Measurements from ENCODE around the gene GRK1. TPM values are rescaled to one million over a fixed set of nuclear protein-coding genes. Genes with fewer than 3 reads are reported as not detected.

GRK1 gene
- total and polyA plus RNA-seq, 2 experiments from 2014 or later, result 0.17 TPM; not detected in 1

DNA sequence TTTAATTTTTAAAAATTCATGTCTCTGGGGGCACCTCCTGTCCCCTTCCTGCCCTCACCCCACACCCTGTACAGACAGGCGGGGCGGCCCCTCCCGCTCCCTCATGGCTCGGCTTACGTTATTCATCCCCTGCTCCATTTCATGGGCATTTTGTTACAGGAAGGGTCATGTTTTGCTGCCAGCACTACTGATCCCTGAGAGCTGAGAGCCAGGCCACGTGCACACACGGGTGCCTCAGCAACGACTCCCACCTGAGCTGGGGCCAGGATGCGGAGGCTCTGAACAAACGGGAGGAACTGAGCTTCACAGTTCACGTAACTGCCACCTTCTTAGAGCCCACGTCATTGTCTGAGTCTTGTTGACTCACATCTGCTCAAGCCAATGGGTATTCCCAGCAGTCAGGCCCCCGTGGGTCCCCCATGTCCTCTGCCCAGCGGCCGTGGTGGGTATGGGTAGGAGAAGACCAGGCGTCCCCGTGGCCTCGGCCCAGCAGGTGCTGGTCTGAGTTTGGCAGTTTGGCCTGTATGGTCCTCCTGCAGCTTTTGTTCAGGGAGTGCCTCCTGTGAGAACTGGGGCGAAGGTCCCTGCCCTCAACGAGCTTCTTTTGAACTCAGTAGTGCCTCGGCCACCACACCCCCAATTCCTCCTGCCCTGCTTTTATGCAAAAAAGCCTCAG, 75.6 kb downstream of the GRK1 start:
- Histone ChIP-seq H3K9me2 (replicated peaks; ENCODE audit: insufficient read depth) (no peaks in the 10 kb centered on the region), H4K20me1 (ENCODE audit: insufficient read depth, poor library complexity, severe bottlenecking) (no peaks in the 10 kb centered on the region), H3K27ac (peak overlapping the region; percentile 26), H2AFZ (no peak overlapping the region), H3K79me2 (no peaks in the 10 kb centered on the region), H3K36me3 (replicated peaks; ENCODE audit: insufficient read depth, low read depth) (no peaks in the 10 kb centered on the region), H3K27me3 (no peaks in the 10 kb centered on the region), H3K4me1 (ENCODE audit: insufficient read depth) (peaks cover 15% of the 10 kb centered on the region), H3K9me3 (ENCODE audit: low read depth) (no peaks in the 10 kb centered on the region), H3K4me3 (no peak overlapping the region), H3K4me2 (no peak overlapping the region)
- TF ChIP-seq EZH2 (IDR thresholded peaks at IDR 0.05; ENCODE audit: borderline replicate concordance), result no peak
- TF ChIP-seq, protein P1, sequence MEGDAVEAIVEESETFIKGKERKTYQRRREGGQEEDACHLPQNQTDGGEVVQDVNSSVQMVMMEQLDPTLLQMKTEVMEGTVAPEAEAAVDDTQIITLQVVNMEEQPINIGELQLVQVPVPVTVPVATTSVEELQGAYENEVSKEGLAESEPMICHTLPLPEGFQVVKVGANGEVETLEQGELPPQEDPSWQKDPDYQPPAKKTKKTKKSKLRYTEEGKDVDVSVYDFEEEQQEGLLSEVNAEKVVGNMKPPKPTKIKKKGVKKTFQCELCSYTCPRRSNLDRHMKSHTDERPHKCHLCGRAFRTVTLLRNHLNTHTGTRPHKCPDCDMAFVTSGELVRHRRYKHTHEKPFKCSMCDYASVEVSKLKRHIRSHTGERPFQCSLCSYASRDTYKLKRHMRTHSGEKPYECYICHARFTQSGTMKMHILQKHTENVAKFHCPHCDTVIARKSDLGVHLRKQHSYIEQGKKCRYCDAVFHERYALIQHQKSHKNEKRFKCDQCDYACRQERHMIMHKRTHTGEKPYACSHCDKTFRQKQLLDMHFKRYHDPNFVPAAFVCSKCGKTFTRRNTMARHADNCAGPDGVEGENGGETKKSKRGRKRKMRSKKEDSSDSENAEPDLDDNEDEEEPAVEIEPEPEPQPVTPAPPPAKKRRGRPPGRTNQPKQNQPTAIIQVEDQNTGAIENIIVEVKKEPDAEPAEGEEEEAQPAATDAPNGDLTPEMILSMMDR (IDR thresholded peaks at IDR 0.05; ENCODE audit: poor library complexity), result no peak
- no peak for TF ChIP-seq EZH2phosphoT487 (IDR thresholded peaks at IDR 0.05; ENCODE audit: low read depth, severe bottlenecking, unreplicated experiment)
- no peak for DNase-seq (ENCODE audit: low spot score)
- WGBS (ENCODE audit: low lambda C conversion rate, missing lambda C conversion rate), result 80% methylated on average over 21 of the region's 21 CpGs

DNA sequence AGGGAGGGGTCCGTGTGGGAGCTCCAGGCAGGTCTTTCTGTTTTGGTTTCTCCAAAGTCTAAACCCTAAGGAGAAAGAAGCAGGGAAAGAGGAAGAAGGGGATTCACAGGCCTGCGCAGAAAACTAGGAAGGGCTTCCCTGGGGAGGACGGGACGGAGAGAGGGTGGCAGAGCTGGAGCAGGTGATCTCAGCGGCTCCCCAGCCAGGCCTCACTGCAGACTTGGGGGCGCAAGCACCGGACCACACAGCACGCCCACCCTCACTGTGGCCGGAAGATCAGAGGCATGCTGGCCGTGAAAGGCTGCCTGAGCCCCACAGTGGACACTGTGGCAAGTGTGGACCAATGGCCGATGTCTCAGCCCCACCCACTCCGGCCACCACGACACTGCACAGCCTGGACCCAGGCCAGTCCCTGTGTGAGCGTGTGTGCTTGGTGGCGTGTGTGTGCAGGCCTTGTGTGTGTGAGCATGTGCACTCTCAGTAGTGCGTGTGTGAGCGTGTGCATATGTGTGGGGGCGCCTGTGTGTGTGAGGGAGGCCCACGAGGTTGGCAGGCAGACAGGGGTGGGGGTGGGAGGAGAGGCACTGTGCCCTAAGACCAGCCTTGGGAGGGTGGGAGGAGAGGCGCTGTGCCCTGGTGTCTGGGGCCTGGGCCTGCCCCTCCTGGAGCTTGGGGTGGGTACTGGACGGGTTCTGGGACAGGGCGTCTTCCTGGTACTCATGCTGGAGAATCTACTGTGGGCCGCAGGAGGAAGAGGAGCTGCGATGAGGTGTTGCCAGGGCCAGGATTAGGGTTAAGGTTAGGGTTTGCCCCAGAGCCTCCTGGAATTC, 76.6 kb downstream of the GRK1 start:
- Histone ChIP-seq H3K9me2 (replicated peaks; ENCODE audit: insufficient read depth) (no peaks in the 10 kb centered on the region), H3K4me2 (no peak overlapping the region), H3K4me1 (ENCODE audit: insufficient read depth) (peaks cover 15% of the 10 kb centered on the region), H3K9me3 (ENCODE audit: low read depth) (no peaks in the 10 kb centered on the region), H3K79me2 (no peaks in the 10 kb centered on the region), H3K27me3 (no peaks in the 10 kb centered on the region), H4K20me1 (ENCODE audit: insufficient read depth, poor library complexity, severe bottlenecking) (no peaks in the 10 kb centered on the region), H3K4me3 (no peak overlapping the region), H2AFZ (no peak overlapping the region), H3K27ac (no peak overlapping the region), H3K36me3 (replicated peaks; ENCODE audit: insufficient read depth, low read depth) (no peaks in the 10 kb centered on the region)
- no peak for TF ChIP-seq EZH2 (IDR thresholded peaks at IDR 0.05; ENCODE audit: borderline replicate concordance)
- no peak for TF ChIP-seq EZH2phosphoT487 (IDR thresholded peaks at IDR 0.05; ENCODE audit: low read depth, severe bottlenecking, unreplicated experiment)
- TF ChIP-seq, protein P1 (IDR thresholded peaks at IDR 0.05; ENCODE audit: poor library complexity), result no peak
- 97% methylated on average over 20 of the region's 24 CpGs for WGBS (ENCODE audit: low lambda C conversion rate, missing lambda C conversion rate)
- no peak for DNase-seq (ENCODE audit: low spot score)

DNA sequence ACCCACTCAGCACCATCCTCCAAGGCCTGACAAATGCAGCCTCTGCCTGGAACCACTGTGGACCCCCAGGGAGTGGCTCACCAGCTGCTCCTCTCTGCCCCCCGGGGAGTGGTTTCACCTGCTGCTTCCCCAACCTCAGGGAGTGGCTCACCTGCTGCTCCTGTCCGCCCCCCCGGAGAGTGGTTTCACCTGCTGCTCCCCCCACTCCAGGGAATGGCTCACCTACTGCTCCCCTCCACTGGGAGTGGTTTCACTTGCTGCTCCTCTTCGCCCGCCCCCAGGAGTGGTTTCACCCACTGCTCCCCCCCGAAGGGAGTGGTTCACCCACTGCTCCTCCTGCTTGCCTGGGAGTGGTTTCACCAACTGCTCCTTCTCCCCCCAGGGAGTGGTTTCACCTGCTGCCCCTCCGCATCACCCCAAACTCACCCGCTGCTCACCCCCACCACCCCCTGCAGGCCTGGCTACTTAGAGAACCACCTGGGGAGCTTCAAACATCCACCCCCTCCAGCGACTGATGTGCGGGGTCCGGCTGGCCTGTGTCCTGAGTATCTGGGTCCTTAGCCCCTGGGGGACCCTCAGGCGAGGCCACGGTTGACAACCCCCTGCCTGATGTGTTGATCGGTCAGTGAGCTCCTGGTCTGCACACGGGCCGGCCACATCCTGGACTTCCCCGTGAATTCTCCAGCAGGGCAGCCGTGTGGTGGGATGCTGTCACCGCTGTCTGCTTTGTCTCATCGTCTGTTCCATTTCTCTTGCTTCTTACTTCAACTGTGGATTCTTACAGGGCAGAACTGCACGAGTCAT, 77.4 kb downstream of the GRK1 start:
- no peaks in the 10 kb centered on the region for H3K79me2 ChIP-seq
- H3K4me3 ChIP-seq, result no peak overlapping the region

More for the DNA sequence above, 77.4 kb downstream of the GRK1 start:
- no peak overlapping the region for H3K4me2 ChIP-seq
- no peak for DNase-seq (ENCODE audit: low spot score)
- H2AFZ ChIP-seq, result no peak overlapping the region
- no peaks in the 10 kb centered on the region for H3K9me2 ChIP-seq (replicated peaks; ENCODE audit: insufficient read depth)
- TF ChIP-seq EZH2phosphoT487 (IDR thresholded peaks at IDR 0.05; ENCODE audit: low read depth, severe bottlenecking, unreplicated experiment), result no peak
- TF ChIP-seq, protein P1 (IDR thresholded peaks at IDR 0.05; ENCODE audit: poor library complexity), result no peak
- no peak for TF ChIP-seq EZH2 (IDR thresholded peaks at IDR 0.05; ENCODE audit: borderline replicate concordance)
- H3K4me1 ChIP-seq (ENCODE audit: insufficient read depth), result peaks cover 15% of the 10 kb centered on the region
- no peaks in the 10 kb centered on the region for H4K20me1 ChIP-seq (ENCODE audit: insufficient read depth, poor library complexity, severe bottlenecking)
- WGBS (ENCODE audit: low lambda C conversion rate, missing lambda C conversion rate), result 77% methylated on average over 20 of the region's 21 CpGs
- H3K27ac ChIP-seq, result no peak overlapping the region
- H3K27me3 ChIP-seq, result no peaks in the 10 kb centered on the region
- H3K9me3 ChIP-seq (ENCODE audit: low read depth), result no peaks in the 10 kb centered on the region
- H3K36me3 ChIP-seq (replicated peaks; ENCODE audit: insufficient read depth, low read depth), result no peaks in the 10 kb centered on the region

Measured in hepatocyte (in vitro differentiated cells).